ENCODE measurements around the gene METRNL. TPM values are rescaled to one million over a fixed set of nuclear protein-coding genes. Genes with fewer than 3 reads are reported as not detected.
A peak's percentile ranks its signal among the peaks of the same experiment; 100 is the strongest.
"Not testable (repeated sequence)": the region's sequence is repeated elsewhere in the genome, so short reads cannot be mapped to it uniquely, and the experiment has no call there.

The METRNL gene
- total RNA-seq, 1 experiment from 2014 or later, result 21.0 TPM

DNA sequence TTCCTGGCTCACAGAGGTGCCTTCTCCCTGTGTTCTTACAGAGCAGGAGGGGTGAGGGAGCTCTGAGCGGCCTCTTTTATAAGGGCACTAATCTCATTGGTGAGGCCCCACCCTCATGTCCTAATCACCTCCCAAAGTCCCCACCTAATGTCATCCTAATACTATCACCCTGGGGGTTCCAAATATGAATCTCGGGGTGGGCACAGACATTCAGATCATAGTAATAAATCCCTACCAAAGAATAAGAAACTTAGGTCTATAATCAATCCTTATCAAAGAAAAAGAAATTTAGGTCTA, 32.3 kb upstream of the METRNL start:
- Histone ChIP-seq H3K4me3 (ENCODE audit: low read depth in 2 of 2, low read length in 2 of 2) (no peak overlapping the region), H3K27me3 (ENCODE audit: control insufficient read depth, insufficient read depth, low read length) (no peaks in the 10 kb centered on the region), H3K4me1 (ENCODE audit: control insufficient read depth, insufficient read depth, low read length) (peaks cover 16% of the 10 kb centered on the region), H3K9me3 (ENCODE audit: control insufficient read depth, insufficient read depth, low read depth, low read length) (peaks cover 30% of the 10 kb centered on the region; the same call in 1 of the 2 replicates), H3K36me3 (ENCODE audit: control insufficient read depth, insufficient read depth, low read length) (no peaks in the 10 kb centered on the region), H3K27ac (ENCODE audit: low read length) (0 out of 2 replicates have a peak overlapping the region, but pooled peaks have one; percentile 1)
- intact Hi-C loops (cut with micrococcal nuclease; ENCODE audit: unreplicated experiment), result no loop called here
- POLR2A ChIA-PET, result no interaction called here
- ATAC-seq (no peak), DNase-seq (ENCODE audit: low read depth, low spot score) (no peak)
- in situ Hi-C loops (cut with HindIII; ENCODE audit: low pct_unique_long_range_greater_than_20kb, low sequenced_read_pairs), result no loop called here
- CTCF ChIA-PET, result no interaction called here
- TF ChIP-seq, protein P1, sequence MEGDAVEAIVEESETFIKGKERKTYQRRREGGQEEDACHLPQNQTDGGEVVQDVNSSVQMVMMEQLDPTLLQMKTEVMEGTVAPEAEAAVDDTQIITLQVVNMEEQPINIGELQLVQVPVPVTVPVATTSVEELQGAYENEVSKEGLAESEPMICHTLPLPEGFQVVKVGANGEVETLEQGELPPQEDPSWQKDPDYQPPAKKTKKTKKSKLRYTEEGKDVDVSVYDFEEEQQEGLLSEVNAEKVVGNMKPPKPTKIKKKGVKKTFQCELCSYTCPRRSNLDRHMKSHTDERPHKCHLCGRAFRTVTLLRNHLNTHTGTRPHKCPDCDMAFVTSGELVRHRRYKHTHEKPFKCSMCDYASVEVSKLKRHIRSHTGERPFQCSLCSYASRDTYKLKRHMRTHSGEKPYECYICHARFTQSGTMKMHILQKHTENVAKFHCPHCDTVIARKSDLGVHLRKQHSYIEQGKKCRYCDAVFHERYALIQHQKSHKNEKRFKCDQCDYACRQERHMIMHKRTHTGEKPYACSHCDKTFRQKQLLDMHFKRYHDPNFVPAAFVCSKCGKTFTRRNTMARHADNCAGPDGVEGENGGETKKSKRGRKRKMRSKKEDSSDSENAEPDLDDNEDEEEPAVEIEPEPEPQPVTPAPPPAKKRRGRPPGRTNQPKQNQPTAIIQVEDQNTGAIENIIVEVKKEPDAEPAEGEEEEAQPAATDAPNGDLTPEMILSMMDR (IDR thresholded peaks at IDR 0.05), result no peak
- TF ChIP-seq POLR2AphosphoS5 (IDR thresholded peaks at IDR 0.05; ENCODE audit: low read depth, low read length) (no peak), SIN3A (IDR thresholded peaks at IDR 0.05; ENCODE audit: borderline replicate concordance, insufficient read depth, low read depth, low read length) (no peak)
- TF ChIP-seq, protein P2, sequence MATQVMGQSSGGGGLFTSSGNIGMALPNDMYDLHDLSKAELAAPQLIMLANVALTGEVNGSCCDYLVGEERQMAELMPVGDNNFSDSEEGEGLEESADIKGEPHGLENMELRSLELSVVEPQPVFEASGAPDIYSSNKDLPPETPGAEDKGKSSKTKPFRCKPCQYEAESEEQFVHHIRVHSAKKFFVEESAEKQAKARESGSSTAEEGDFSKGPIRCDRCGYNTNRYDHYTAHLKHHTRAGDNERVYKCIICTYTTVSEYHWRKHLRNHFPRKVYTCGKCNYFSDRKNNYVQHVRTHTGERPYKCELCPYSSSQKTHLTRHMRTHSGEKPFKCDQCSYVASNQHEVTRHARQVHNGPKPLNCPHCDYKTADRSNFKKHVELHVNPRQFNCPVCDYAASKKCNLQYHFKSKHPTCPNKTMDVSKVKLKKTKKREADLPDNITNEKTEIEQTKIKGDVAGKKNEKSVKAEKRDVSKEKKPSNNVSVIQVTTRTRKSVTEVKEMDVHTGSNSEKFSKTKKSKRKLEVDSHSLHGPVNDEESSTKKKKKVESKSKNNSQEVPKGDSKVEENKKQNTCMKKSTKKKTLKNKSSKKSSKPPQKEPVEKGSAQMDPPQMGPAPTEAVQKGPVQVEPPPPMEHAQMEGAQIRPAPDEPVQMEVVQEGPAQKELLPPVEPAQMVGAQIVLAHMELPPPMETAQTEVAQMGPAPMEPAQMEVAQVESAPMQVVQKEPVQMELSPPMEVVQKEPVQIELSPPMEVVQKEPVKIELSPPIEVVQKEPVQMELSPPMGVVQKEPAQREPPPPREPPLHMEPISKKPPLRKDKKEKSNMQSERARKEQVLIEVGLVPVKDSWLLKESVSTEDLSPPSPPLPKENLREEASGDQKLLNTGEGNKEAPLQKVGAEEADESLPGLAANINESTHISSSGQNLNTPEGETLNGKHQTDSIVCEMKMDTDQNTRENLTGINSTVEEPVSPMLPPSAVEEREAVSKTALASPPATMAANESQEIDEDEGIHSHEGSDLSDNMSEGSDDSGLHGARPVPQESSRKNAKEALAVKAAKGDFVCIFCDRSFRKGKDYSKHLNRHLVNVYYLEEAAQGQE (IDR thresholded peaks at IDR 0.05; ENCODE audit: insufficient read depth in 1 of 2, low read depth in 2 of 2, low read length in 1 of 2), result no peak
- no TSS peak for BruUV-seq (replicated peaks)

DNA sequence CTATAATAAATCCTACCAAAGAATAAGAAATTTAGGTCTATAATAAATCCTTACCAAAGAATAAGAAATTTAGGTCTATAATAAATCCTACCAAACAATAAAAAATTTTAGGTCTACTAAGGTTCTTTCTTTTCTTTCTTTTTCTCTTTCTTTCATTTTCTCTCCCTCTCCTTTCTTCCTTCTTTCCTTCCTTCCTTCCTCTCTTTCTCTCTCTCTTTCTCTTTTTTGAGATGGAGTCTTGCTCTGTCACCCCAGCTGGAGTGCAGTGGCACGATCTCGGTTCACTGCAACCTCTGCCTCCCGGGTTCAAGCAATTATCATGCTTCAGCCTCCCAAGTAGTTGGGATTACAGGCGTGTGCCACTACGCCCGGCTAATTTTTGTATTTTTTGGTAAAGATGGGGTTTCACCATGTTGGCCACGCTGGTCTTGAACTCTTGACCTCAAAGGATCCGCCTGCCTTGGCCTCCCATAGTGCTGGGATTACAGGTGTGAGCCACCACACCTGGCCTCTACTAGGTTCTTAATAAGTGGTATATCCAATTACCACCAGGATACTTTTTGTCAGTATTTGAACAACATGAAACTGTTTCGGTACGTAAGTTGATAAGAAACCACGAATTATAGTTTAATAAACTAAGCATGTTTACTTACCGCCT, 31.5 kb upstream of the METRNL start:
- in situ Hi-C loops (cut with HindIII; ENCODE audit: low pct_unique_long_range_greater_than_20kb, low sequenced_read_pairs); DNase-seq (ENCODE audit: low read depth, low spot score); POLR2A ChIA-PET; H3K27me3 ChIP-seq (ENCODE audit: control insufficient read depth, insufficient read depth, low read length); BruUV-seq (replicated peaks); intact Hi-C loops (cut with micrococcal nuclease; ENCODE audit: unreplicated experiment); H3K36me3 ChIP-seq (ENCODE audit: control insufficient read depth, insufficient read depth, low read length); CTCF ChIA-PET; ATAC-seq: not testable (repeated sequence)
- peak overlapping the region; percentile 38 to 59 for H3K4me3 ChIP-seq (ENCODE audit: low read depth in 2 of 2, low read length in 2 of 2)
- peaks cover 22% of the 10 kb centered on the region for H3K4me1 ChIP-seq (ENCODE audit: control insufficient read depth, insufficient read depth, low read length)
- peak overlapping the region; percentile 99 for H3K27ac ChIP-seq (ENCODE audit: low read length)
- H3K9me3 ChIP-seq (ENCODE audit: control insufficient read depth, insufficient read depth, low read depth, low read length), result peaks cover 22% of the 10 kb centered on the region; the same call in 1 of the 2 replicates

DNA sequence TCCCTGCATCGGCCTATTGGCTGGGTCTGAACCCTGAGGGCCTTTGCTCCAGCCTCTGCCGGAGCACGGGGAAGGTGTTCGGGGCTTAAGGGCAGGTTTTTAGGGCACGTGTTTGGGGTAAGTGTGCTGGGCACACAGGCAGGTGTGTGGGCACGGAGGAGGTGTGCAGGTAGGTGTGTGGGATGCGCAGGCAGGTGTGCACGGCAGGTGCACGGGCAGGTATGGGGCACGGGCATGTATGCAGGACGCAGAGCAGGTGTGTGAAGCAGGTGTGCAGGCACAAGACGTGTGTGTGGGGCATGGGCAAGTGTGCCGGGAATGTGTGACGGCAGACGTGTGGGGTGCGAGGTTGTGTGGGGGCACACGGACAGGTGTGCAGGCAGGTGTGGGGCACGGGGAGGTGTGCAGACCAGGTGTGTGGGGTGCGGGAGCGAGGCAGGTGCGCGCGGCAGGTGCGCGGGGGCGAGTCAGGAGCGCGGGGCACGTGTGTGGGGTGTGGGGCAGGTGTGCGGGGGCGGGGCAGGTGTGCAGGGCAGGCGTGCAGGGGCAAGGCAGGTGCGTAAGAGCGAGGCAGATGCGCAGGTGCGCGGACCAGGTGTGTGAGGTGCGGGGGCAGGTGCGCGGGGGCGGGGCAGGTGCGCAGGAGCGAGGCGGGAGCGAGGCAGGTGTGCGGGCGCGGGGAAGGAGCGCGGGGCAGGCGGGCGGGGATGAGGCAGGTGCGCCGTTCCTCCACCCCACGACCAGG, 28.6 kb upstream of the METRNL start:
- intact Hi-C loops (cut with micrococcal nuclease; ENCODE audit: unreplicated experiment), result no loop called here
- ATAC-seq (no peak), DNase-seq (ENCODE audit: low read depth, low spot score) (no peak)
- POLR2A ChIA-PET, result no interaction called here
- in situ Hi-C loops (cut with HindIII; ENCODE audit: low pct_unique_long_range_greater_than_20kb, low sequenced_read_pairs), result no loop called here
- Histone ChIP-seq H3K27ac (ENCODE audit: low read length) (peak overlapping the region; percentile 86), H3K27me3 (ENCODE audit: control insufficient read depth, insufficient read depth, low read length) (no peaks in the 10 kb centered on the region), H3K9me3 (ENCODE audit: control insufficient read depth, insufficient read depth, low read depth, low read length) (peaks cover 8% of the 10 kb centered on the region; the same call in 1 of the 2 replicates), H3K4me1 (ENCODE audit: control insufficient read depth, insufficient read depth, low read length) (peaks cover 34% of the 10 kb centered on the region), H3K36me3 (ENCODE audit: control insufficient read depth, insufficient read depth, low read length) (no peaks in the 10 kb centered on the region), H3K4me3 (ENCODE audit: low read depth in 2 of 2, low read length in 2 of 2) (peak overlapping the region; percentile 75 to 82)
- no TSS peak for BruUV-seq (replicated peaks)
- TF ChIP-seq SIN3A (IDR thresholded peaks at IDR 0.05; ENCODE audit: borderline replicate concordance, insufficient read depth, low read depth, low read length), result no peak
- TF ChIP-seq POLR2AphosphoS5 (IDR thresholded peaks at IDR 0.05; ENCODE audit: low read depth, low read length), result no peak
- TF ChIP-seq, protein P1 (IDR thresholded peaks at IDR 0.05), result no peak
- TF ChIP-seq, protein P2 (IDR thresholded peaks at IDR 0.05; ENCODE audit: insufficient read depth in 1 of 2, low read depth in 2 of 2, low read length in 1 of 2), result no peak; a peak in 1 of 4 replicates
- no peak for TF ChIP-seq TCF7L2 (IDR thresholded peaks at IDR 0.05; ENCODE audit: low read depth, low read length)
- CTCF ChIA-PET, result no interaction called here

Measured in Panc1 (cell line).